Occipital lobe (tissue), 2 donors: ENCODE data around the gene RAB36. TPM values are rescaled to one million over a fixed set of nuclear protein-coding genes. Genes with fewer than 3 reads are reported as not detected.

Experiments used
- DNase-seq: peaks from one replicate; lab custom pipeline; 2025; lab: John Stamatoyannopoulos, UW
- total RNA-seq: library from RNA; depleted of rRNA; stranded (reverse); fragments of >200 nt; gene quantifications from one replicate; pipeline ENCODE4 v1.2.3, GENCODE V29; 2014

The RAB36 gene
- total RNA-seq, 1 donor from 2014 or later: 5.9 TPM

GRCh38 chr22:23137468-23137867 lies 7.8 kb upstream of the RAB36 start:
- no peak for DNase-seq

- DNase-seq: no peak
These were observed 7.2 kb upstream of the RAB36 start for GRCh38 chr22:23137905-23138561.

- DNase-seq: no peak
These were observed 6.5 kb upstream of the RAB36 start for GRCh38 chr22:23138584-23139435.

- DNase-seq: no peak
These were observed 4.9 kb upstream of the RAB36 start for GRCh38 chr22:23140385-23140784.

- no peak for DNase-seq
These were observed 2.7 kb upstream of the RAB36 start for GRCh38 chr22:23142546-23143105.

- DNase-seq: no peak
These were observed 2.2 kb upstream of the RAB36 start for GRCh38 chr22:23143119-23143518.

GRCh38 chr22:23144432-23144831 lies 845 bp upstream of the RAB36 start:
- DNase-seq: no peak

GRCh38 chr22:23145878-23146470 lies 697 bp downstream of the RAB36 start:
- no peak for DNase-seq

GRCh38 chr22:23146478-23147205 lies 1.4 kb downstream of the RAB36 start:
- no peak for DNase-seq

- DNase-seq: no peak
These were observed 2.5 kb downstream of the RAB36 start for GRCh38 chr22:23147617-23148387.

- DNase-seq: no peak
These were observed 4.5 kb downstream of the RAB36 start for GRCh38 chr22:23149743-23150238.

GRCh38 chr22:23150762-23151161 lies 5.5 kb downstream of the RAB36 start:
- DNase-seq: no peak

- no peak for DNase-seq
These were observed 6.5 kb downstream of the RAB36 start for GRCh38 chr22:23151827-23152226.

- no peak for DNase-seq
These were observed 7.2 kb downstream of the RAB36 start for GRCh38 chr22:23152238-23153114.

- DNase-seq: no peak
These were observed 8.7 kb downstream of the RAB36 start for GRCh38 chr22:23153994-23154393.

GRCh38 chr22:23154461-23154860 lies 9.2 kb downstream of the RAB36 start:
- DNase-seq: no peak

- no peak for DNase-seq
These were observed 9.9 kb downstream of the RAB36 start for GRCh38 chr22:23155143-23155542.

GRCh38 chr22:23155831-23156230 lies 10.6 kb downstream of the RAB36 start:
- DNase-seq: no peak

GRCh38 chr22:23156286-23156685 lies 11.0 kb downstream of the RAB36 start:
- DNase-seq: no peak
